CD14-positive monocyte (primary cell): Measurements from ENCODE around the gene PATJ. TPM values are rescaled to one million over a fixed set of nuclear protein-coding genes. Genes with fewer than 3 reads are reported as not detected.

ENCODE experiments used
- DNase-seq, 3 donors: peaks; one replicate each; pipeline ENCODE4 v3.0.0-alpha.2; 2011 to 2022
- H2AFZ ChIP-seq: 2 replicates; pipeline ENCODE4 v1.6.0; 2012; ENCODE audit warnings: mild to moderate bottlenecking, low read depth, low read length, inconsistent platforms; ENCODE audit not compliant: insufficient read depth, poor library complexity, severe bottlenecking
- H3K27ac ChIP-seq, 2 donors: 1 replicate in 1 of 2; 2 replicates in 1 of 2; pipeline ENCODE4 v1.5.1; 2012 to 2013; ENCODE audit warnings: low read length in 2 of 2, control low read depth in 1 of 2, inconsistent platforms in 1 of 2, low read depth in 1 of 2, mild to moderate bottlenecking in 1 of 2
- H3K27me3 ChIP-seq, 2 donors: one replicate each; pipeline versions ENCODE4 v1.6.0 to v1.6.1; 2011 to 2013; ENCODE audit warnings: low read length in 2 of 2; ENCODE audit not compliant: control insufficient read depth in 2 of 2, insufficient read depth in 2 of 2
- H3K36me3 ChIP-seq, 2 donors: replicated peaks in 1 of 2; 1 replicate in 1 of 2; 2 replicates in 1 of 2; pipeline versions ENCODE4 v1.5.1 to v1.6.1; 2012 to 2013; ENCODE audit warnings: low read length in 2 of 2, control low read depth in 1 of 2, inconsistent platforms in 1 of 2, mild to moderate bottlenecking in 1 of 2; ENCODE audit not compliant: insufficient read depth in 2 of 2, control insufficient read depth in 1 of 2
- H3K4me1 ChIP-seq, 2 donors: 1 replicate in 1 of 2; 2 replicates in 1 of 2; pipeline versions ENCODE4 v1.5.1 to v1.6.1; 2012 to 2013; ENCODE audit warnings: low read length in 2 of 2, control low read depth in 1 of 2, inconsistent platforms in 1 of 2, mild to moderate bottlenecking in 1 of 2, moderate library complexity in 1 of 2; ENCODE audit not compliant: insufficient read depth in 2 of 2, control insufficient read depth in 1 of 2
- H3K4me2 ChIP-seq: replicated peaks from 2 replicates; pipeline ENCODE3; 2012; ENCODE audit warnings: low read length, moderate library complexity, mild to moderate bottlenecking; ENCODE audit not compliant: poor library complexity, severe bottlenecking; ENCODE audit errors: extremely low read depth
- H3K4me3 ChIP-seq, 3 experiments: fragments of 200-600 bp in 1 of 3; sonication (generic) in 1 of 3; replicated peaks in 1 of 3; 1 replicate in 2 of 3; 2 replicates in 1 of 3; pipeline ENCODE4 v1.5.1; 2011 to 2013; ENCODE audit warnings: low read length in 3 of 3, mild to moderate bottlenecking in 3 of 3, control low read depth in 2 of 3, low read depth in 2 of 3, inconsistent platforms in 1 of 3, moderate library complexity in 1 of 3
- H3K79me2 ChIP-seq: 2 replicates; pipeline ENCODE4 v1.6.0; 2012; ENCODE audit warnings: mild to moderate bottlenecking, control low read depth, inconsistent platforms, low read length, moderate library complexity; ENCODE audit not compliant: insufficient read depth
- H3K9ac ChIP-seq: 2 replicates; pipeline ENCODE4 v1.6.0; 2017; ENCODE audit warnings: low read length, mild to moderate bottlenecking; ENCODE audit not compliant: insufficient read depth, poor library complexity, severe bottlenecking
- H3K9me3 ChIP-seq, 2 donors: replicated peaks in 1 of 2; 1 replicate in 1 of 2; 2 replicates in 1 of 2; pipeline versions ENCODE4 v1.5.1 to v1.6.1; 2012 to 2013; ENCODE audit warnings: low read length in 2 of 2, control low read depth in 1 of 2; ENCODE audit not compliant: control insufficient read depth in 1 of 2, insufficient read depth in 1 of 2
- H4K20me1 ChIP-seq: 2 replicates; pipeline ENCODE4 v1.6.0; 2012; ENCODE audit warnings: mild to moderate bottlenecking, low read length, control low read depth, moderate library complexity; ENCODE audit not compliant: insufficient read depth
- H3K27ac Mint-ChIP-seq, 7 donors: one replicate each; pipeline ENCODE4 v1.8.0; 2020; ENCODE audit warnings: mild to moderate bottlenecking in 7 of 7, mixed read lengths in 7 of 7, moderate library complexity in 6 of 7, inconsistent platforms in 2 of 7
- H3K27me3 Mint-ChIP-seq, 3 donors: one replicate each; pipeline ENCODE4 v1.8.0; 2021 to 2022; ENCODE audit warnings: low read depth in 3 of 3, mild to moderate bottlenecking in 3 of 3, mixed read lengths in 3 of 3, moderate library complexity in 3 of 3, inconsistent platforms in 1 of 3
- H3K36me3 Mint-ChIP-seq, 2 donors: one replicate each; pipeline ENCODE4 v1.8.0; 2020; ENCODE audit warnings: mixed read lengths in 2 of 2, inconsistent platforms in 1 of 2, mild to moderate bottlenecking in 1 of 2
- H3K4me1 Mint-ChIP-seq: one replicate; pipeline ENCODE4 v1.8.0; 2020; ENCODE audit warnings: mild to moderate bottlenecking, mixed read lengths
- H3K4me3 Mint-ChIP-seq, 2 donors: one replicate each; pipeline ENCODE4 v1.8.0; 2020; ENCODE audit warnings: mild to moderate bottlenecking in 2 of 2, mixed read lengths in 2 of 2, moderate library complexity in 1 of 2
- H3K9me3 Mint-ChIP-seq, 7 donors: one replicate each; pipeline ENCODE4 v1.8.0; 2020 to 2022; ENCODE audit warnings: mixed read lengths in 7 of 7, mild to moderate bottlenecking in 6 of 7, moderate library complexity in 6 of 7, inconsistent platforms in 2 of 7
- CTCF ChIP-seq: fragments of 200-600 bp; IDR thresholded peaks from one replicate; pipeline ENCODE4 v1.8.0; 2022; ENCODE audit warnings: antibody characterized with exemption, mild to moderate bottlenecking
- WGBS: methylation state at CpG from one replicate; pipeline ENCODE4 v1.1.5; 2013; ENCODE audit warnings: missing lambda C conversion rate; ENCODE audit not compliant: insufficient coverage; 5-methylcytosine and 5-hydroxymethylcytosine counted together
- intact Hi-C, 2 donors: fragments of 100-400 bp; cut with micrococcal nuclease; formaldehyde crosslinking; loops; one replicate each; pipeline versions ENCODE4 v1.15.0 to v1.15.1; 2023
- polyA plus RNA-seq, 3 donors: library from polyadenylated mRNA; depleted of rRNA in 1 of 3; unstranded in 2 of 3; stranded (reverse) in 1 of 3; fragments of 300-500 nt in 2 of 3; fragments of >200 nt in 1 of 3; fragmentation: Illumina TruSeq in 2 of 3; gene quantifications; 1 replicate in 2 of 3; 2 replicates in 1 of 3; pipeline ENCODE4 v1.2.3, GENCODE V29; 2012 to 2021

Gene PATJ
- polyA plus RNA-seq, 3 donors, result 0.01 to 0.23 TPM; not detected in 1

GRCh38 chr1:61852670-61853015, 110.4 kb downstream of the PATJ start:
- no peaks in the 10 kb centered on the region for H4K20me1 ChIP-seq
- H3K27me3 Mint-ChIP-seq, result peaks cover 0 to 2% (median 2%) of the 10 kb centered on the region in 3 donors
- WGBS, result no CpG with 5 or more reads among the region's 2 CpGs
- no peak overlapping the region for H3K4me3 ChIP-seq
- no peaks in the 10 kb centered on the region for H3K36me3 Mint-ChIP-seq
- H3K4me1 ChIP-seq, result no peaks in the 10 kb centered on the region
- H3K27me3 ChIP-seq, result no peaks in the 10 kb centered on the region
- H3K9me3 Mint-ChIP-seq, result no peaks in the 10 kb centered on the region
- no peaks in the 10 kb centered on the region for H3K4me1 Mint-ChIP-seq
- intact Hi-C loops, result loop anchor here (2.0 to 10.0 kb wide), 5 partner anchors 800 to 1875 kb away; no protein-coding TSS in a partner anchor
- no peak overlapping the region for H3K27ac Mint-ChIP-seq
- no peak for DNase-seq
- H3K4me3 Mint-ChIP-seq, result no peak overlapping the region
- H3K27ac ChIP-seq, result no peak overlapping the region
- no peak for TF ChIP-seq CTCF
- H3K9me3 ChIP-seq, result no peaks in the 10 kb centered on the region
- no peak overlapping the region for H3K4me2 ChIP-seq
- no peaks in the 10 kb centered on the region for H3K36me3 ChIP-seq
- no peak overlapping the region for H3K9ac ChIP-seq
- H3K79me2 ChIP-seq, result no peaks in the 10 kb centered on the region
- H2AFZ ChIP-seq, result no peak overlapping the region

- no peak overlapping the region for H3K4me3 ChIP-seq
- Mint-ChIP-seq H3K9me3 (no peaks in the 10 kb centered on the region), H3K36me3 (no peaks in the 10 kb centered on the region), H3K27ac (no peak overlapping the region), H3K4me3 (no peak overlapping the region), H3K4me1 (no peaks in the 10 kb centered on the region), H3K27me3 (peaks cover 0 to 2% (median 2%) of the 10 kb centered on the region in 3 donors)
- no peaks in the 10 kb centered on the region for H3K36me3 ChIP-seq
- DNase-seq, result no peak
- no peaks in the 10 kb centered on the region for H3K4me1 ChIP-seq
- H3K79me2 ChIP-seq, result no peaks in the 10 kb centered on the region
- no peaks in the 10 kb centered on the region for H4K20me1 ChIP-seq
- TF ChIP-seq CTCF, result no peak
- no peaks in the 10 kb centered on the region for H3K27me3 ChIP-seq
- H3K4me2 ChIP-seq, result no peak overlapping the region
- no peak overlapping the region for H2AFZ ChIP-seq
- no peaks in the 10 kb centered on the region for H3K9me3 ChIP-seq
- WGBS, result no CpG with 5 or more reads among the region's 3 CpGs
- no peak overlapping the region for H3K27ac ChIP-seq
- intact Hi-C loops, result loop anchor here (2.0 to 10.0 kb wide), 5 partner anchors 801 to 1876 kb away; no protein-coding TSS in a partner anchor
- H3K9ac ChIP-seq, result no peak overlapping the region
Observed at GRCh38 chr1:61853583-61853982, 111.3 kb downstream of the PATJ start.
